Stimulated activated CD4-positive, alpha-beta T cell treated with anti-CD3 and anti-CD28 coated beads, Interleukin-12 subunit alpha, Interleukin-12 subunit beta, amount 100 ng/mL, for 24 hours (primary cell): Measurements from ENCODE around the gene SLC15A1.
"Not testable (repeated sequence)": the region's sequence is repeated elsewhere in the genome, so short reads cannot be mapped to it uniquely, and the experiment has no call there.

Experiments used
- DNase-seq, 2 experiments: peaks; one replicate each; pipeline ENCODE4 v3.0.0-alpha.2; 2020; ENCODE audit warnings: low read depth in 2 of 2

The SLC15A1 gene

DNA sequence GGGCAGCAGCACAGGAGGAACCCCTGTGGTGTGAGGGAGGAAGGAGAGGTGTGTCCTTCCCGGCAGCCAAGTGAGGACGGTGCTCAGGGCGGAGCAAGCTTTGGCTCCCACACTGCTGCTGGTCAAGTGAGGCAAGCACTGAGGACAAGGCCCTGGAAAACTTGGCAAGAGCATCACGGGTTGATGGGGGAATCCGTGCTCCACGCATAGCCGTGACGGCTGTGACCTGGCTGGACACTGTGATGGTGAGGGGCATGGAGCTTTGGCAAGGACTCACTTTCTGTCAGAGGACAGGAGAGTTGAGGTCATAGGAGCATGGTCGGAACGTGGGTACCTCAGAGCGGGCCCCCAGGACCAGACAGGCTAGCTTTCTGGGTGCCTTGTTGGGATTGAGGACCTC, 29.0 kb upstream of the SLC15A1 start:
- no peak for DNase-seq

GRCh38 chr13:98781045-98781444, 28.6 kb upstream of the SLC15A1 start:
- no peak for DNase-seq

GRCh38 chr13:98780451-98780850, 28.0 kb upstream of the SLC15A1 start:
- DNase-seq: no peak

- DNase-seq: no peak
Observed at GRCh38 chr13:98779695-98780094, 27.2 kb upstream of the SLC15A1 start.

GRCh38 chr13:98778749-98779148, 26.3 kb upstream of the SLC15A1 start:
- DNase-seq: no peak

GRCh38 chr13:98776644-98777043, 24.2 kb upstream of the SLC15A1 start:
- DNase-seq: no peak

- no peak for DNase-seq
Observed at GRCh38 chr13:98775844-98776598, 23.5 kb upstream of the SLC15A1 start.

DNA sequence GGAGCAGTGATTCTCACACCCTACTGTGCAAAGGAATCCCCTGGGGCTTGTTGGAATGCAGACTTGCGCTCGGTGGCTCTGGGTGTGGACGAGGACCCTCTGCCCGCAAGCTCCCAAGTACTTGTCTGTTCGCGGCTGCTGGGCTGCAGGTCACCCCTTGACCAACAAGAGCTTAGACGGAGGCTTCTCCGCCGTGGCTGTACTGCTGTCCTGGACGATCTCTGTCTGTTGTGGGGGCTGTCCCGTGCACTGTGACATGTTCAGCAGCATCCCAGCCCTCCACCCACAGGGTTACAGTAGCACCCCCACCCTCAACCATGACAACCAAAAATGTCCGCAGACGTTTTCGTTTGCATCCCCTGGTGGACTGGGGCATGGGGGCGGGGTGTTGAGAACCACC, 22.9 kb upstream of the SLC15A1 start:
- no peak for DNase-seq

DNA sequence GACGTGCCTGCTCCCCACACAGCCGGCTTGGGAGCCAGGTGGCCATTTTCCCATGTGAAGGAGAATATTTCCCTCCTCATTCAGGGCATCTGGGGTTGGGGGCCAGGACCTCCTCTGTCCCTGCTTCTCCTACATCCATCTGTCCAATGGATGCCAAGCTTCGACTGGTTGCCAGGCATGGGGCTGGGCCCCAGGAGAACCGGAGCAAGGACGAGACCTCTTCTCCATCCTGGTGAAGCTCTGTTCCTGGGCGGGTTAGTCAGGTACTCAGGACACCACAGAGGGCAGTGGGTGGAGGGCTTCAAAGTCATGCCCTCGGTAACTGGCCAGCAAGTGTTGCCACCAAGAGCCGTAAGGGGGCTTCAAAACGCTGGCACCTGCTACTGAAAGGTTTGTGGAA, 22.3 kb upstream of the SLC15A1 start:
- no peak for DNase-seq

DNA sequence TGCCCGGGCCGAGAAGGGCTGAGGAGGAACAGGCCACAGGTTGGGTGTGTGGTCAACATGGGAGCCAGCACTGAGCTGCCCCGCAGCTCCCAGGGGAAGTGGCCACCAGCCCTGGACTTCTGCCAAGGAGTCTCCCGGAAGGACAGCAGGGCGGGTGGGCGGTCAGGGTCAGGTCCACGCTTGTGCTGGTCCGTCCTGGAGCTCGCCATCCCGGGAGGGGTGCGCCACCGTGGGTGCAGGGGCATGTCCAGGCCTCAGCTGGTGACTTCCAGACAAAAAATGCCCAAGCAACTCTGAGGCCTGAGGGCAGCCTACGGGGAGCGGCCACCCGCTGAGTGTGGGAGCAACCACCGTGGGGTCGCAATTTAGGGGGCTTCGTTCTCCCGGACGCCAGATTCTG, 21.4 kb upstream of the SLC15A1 start:
- DNase-seq: no peak

DNA sequence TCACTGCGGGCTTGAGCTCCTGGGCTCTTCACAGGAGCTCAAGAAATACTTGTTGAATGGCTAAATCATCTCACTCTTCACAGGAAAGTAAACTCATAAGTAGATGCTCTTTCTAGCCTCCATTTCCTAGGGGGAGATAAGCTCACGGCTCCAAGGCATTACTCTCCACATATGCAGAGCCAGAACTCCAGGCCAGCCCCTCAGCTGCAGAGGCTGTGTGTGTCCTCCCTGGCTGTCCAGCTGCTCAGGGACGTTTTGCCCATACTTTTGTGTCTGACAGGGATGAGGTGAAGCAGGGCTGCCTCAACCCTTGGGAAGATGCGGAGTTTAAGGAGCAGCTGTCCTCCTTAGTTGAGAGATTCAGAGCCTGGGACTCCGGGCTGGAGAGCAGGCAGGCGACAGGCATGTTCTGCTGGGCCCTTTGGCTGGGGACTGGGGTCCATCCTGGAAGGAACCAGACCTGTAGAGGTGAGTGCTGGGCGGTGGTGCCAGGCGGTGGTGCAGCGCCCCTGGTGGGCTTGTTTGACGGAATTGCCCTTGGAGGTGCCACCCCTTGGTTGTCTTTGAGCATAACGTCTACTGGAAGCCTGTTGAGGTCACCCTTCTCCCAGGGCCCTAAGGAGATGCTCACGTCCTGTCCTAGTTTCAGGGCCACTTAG, 20.5 kb upstream of the SLC15A1 start:
- no peak for DNase-seq

- no peak for DNase-seq
Observed at GRCh38 chr13:98771838-98772611, 19.6 kb upstream of the SLC15A1 start.

- no peak for DNase-seq
Observed at GRCh38 chr13:98769736-98770135, 17.3 kb upstream of the SLC15A1 start.

GRCh38 chr13:98768522-98768921, 16.1 kb upstream of the SLC15A1 start:
- DNase-seq: no peak

- no peak for DNase-seq
Observed at GRCh38 chr13:98766697-98767096, 14.2 kb upstream of the SLC15A1 start.

GRCh38 chr13:98765996-98766519, 13.6 kb upstream of the SLC15A1 start:
- DNase-seq: no peak

- DNase-seq: no peak
Observed at GRCh38 chr13:98761986-98762616, 9.6 kb upstream of the SLC15A1 start.

- no peak for DNase-seq
Observed at GRCh38 chr13:98761126-98761985, 8.9 kb upstream of the SLC15A1 start.

DNA sequence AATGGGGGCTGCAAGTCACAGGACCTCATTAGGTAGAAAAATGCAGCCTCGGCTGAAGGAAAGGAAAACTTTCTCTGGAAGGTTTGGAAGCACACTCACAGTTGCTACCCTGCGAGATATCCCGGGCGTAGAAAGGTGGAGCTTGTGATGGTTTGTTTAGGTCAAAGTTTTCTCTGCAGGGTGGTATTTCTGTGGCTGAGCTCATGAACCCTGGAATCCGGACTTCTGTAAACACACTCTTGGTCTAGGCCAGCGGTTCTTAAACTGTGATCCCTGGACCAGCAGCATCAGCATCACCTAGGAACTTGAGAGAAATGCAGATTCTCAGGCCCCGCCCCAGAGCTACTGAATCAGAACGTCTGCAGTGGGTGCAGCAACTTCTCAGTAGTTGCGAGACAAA, 3.3 kb upstream of the SLC15A1 start:
- no peak for DNase-seq

- DNase-seq: no peak
Observed at GRCh38 chr13:98755116-98755515, 2.6 kb upstream of the SLC15A1 start.

DNA sequence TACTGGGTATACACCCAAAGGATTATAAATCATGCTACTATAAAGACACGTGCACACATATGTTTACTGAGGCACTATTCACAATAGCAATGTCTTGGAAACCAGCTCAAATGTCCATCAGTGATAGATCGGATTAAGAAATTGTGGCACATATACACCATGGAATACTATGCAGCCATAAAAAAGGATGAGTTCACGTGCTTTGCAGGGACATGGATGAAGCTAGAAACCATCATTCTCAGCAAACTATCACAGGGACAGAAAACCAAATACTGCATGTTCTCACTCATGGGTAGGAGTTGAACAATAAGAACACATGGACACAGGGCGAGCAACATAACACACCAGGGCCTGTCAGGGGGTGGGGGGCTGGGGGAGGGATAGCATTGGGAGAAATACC, 2.0 kb upstream of the SLC15A1 start:
- not testable (repeated sequence) for DNase-seq
